Esophagus squamous epithelium (tissue), 4 donors: ENCODE measurements around the gene TAL2.

Source experiments
- POLR2A ChIP-seq, 4 donors: fragments of 450-650 bp; IDR thresholded peaks; one replicate each; pipeline ENCODE4 v1.6.1; 2017; ENCODE audit warnings: antibody characterized with exemption in 4 of 4, mild to moderate bottlenecking in 4 of 4, moderate library complexity in 3 of 4
- TF ChIP-seq, protein P1 (sequence below), 6 experiments: fragments of 450-650 bp in 4 of 6; fragments of 200-600 bp in 2 of 6; sonication (generic) in 2 of 6; IDR thresholded peaks; one replicate each; pipeline ENCODE4 v1.5.1; 2016 to 2019; ENCODE audit warnings: antibody characterized with exemption in 6 of 6, mild to moderate bottlenecking in 4 of 6, moderate library complexity in 4 of 6

DNA sequence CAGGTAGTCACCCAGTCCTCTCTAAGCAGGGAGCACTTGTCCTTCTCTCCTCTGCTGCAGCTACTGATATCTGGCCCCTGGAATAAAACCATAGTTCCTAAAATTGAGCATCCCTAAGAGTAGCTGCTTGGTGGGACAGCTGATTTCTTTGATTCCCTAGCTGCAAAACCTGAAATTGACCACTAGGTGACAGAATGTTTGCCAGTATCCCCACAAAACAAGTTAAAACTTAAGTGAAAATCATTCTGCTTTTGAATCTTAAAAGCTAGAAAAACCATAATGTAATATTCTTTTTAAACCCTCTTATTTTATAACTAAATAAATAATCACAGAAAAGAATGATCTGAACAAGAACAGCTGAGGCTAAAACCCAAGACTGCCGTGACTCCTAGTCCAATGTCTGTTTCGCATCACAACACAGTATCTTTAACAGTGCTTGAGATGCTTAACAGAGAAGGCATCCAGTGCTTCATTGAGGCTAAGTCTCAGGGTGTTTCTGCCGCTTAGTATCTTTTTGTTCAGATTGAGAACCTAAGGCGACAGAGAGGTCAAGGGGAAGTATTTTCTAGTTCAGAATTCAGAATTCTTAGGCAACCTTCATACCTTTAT is 24.4 kb upstream of the TAL2 start:
- TF ChIP-seq, protein P1, sequence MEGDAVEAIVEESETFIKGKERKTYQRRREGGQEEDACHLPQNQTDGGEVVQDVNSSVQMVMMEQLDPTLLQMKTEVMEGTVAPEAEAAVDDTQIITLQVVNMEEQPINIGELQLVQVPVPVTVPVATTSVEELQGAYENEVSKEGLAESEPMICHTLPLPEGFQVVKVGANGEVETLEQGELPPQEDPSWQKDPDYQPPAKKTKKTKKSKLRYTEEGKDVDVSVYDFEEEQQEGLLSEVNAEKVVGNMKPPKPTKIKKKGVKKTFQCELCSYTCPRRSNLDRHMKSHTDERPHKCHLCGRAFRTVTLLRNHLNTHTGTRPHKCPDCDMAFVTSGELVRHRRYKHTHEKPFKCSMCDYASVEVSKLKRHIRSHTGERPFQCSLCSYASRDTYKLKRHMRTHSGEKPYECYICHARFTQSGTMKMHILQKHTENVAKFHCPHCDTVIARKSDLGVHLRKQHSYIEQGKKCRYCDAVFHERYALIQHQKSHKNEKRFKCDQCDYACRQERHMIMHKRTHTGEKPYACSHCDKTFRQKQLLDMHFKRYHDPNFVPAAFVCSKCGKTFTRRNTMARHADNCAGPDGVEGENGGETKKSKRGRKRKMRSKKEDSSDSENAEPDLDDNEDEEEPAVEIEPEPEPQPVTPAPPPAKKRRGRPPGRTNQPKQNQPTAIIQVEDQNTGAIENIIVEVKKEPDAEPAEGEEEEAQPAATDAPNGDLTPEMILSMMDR (IDR thresholded peaks at IDR 0.05), result peak in 3 of 6 experiments; percentile 10 to 34 (median 22)
- TF ChIP-seq POLR2A (IDR thresholded peaks at IDR 0.05), result no peak
